Body of pancreas (tissue), 4 donors: ENCODE data around the gene SAMD5.

Source experiments
- POLR2A ChIP-seq, 3 donors: fragments of 450-650 bp; IDR thresholded peaks; one replicate each; pipeline ENCODE4 v1.6.1; 2016; ENCODE audit warnings: antibody characterized with exemption in 3 of 3, mild to moderate bottlenecking in 2 of 3
- TF ChIP-seq, protein P1 (sequence below), 7 experiments: fragments of 450-650 bp in 4 of 7; fragments of 200-600 bp in 3 of 7; sonication (generic) in 3 of 7; IDR thresholded peaks; one replicate each; pipeline ENCODE4 v1.5.1; 2016 to 2019; ENCODE audit warnings: antibody characterized with exemption in 7 of 7

DNA sequence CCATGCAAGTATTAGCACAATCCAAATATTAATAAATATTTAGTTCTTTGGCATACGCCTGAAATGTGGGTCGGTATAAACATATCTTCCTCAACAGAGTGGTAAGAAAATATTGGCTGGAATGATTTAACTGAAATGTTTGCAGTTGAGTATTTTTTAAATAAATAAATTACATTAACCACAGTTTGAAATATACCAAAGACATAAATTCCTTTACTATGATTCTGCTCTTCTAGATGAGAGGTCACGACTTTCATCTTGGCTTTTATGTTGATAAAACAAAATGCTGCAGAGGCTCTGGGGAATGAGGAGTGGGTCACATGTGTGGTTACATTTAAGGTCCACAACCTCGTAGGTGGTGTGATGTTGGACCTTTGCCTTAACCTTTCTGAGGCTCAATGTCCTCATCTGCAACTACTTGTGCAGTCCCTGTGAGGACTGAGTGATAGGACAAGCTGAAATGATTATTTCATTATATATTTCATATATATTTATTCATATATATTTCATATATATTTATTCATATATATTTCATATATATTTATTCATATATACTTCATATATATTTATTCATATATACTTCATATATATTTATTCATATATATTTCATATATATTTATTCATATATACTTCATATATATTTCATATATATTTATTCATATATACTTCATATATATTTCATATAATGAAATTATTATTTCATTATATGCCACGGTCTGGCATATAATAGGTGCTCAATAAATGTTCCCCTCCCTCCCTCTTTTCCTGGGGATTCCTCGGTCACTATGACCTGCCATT lies 107.4 kb downstream of the SAMD5 start:
- no peak for TF ChIP-seq POLR2A (IDR thresholded peaks at IDR 0.05)
- TF ChIP-seq, protein P1, sequence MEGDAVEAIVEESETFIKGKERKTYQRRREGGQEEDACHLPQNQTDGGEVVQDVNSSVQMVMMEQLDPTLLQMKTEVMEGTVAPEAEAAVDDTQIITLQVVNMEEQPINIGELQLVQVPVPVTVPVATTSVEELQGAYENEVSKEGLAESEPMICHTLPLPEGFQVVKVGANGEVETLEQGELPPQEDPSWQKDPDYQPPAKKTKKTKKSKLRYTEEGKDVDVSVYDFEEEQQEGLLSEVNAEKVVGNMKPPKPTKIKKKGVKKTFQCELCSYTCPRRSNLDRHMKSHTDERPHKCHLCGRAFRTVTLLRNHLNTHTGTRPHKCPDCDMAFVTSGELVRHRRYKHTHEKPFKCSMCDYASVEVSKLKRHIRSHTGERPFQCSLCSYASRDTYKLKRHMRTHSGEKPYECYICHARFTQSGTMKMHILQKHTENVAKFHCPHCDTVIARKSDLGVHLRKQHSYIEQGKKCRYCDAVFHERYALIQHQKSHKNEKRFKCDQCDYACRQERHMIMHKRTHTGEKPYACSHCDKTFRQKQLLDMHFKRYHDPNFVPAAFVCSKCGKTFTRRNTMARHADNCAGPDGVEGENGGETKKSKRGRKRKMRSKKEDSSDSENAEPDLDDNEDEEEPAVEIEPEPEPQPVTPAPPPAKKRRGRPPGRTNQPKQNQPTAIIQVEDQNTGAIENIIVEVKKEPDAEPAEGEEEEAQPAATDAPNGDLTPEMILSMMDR (IDR thresholded peaks at IDR 0.05) = no peak
